Measurements from ENCODE around the gene IGSF3. TPM values are rescaled to one million over a fixed set of nuclear protein-coding genes. Genes with fewer than 3 reads are reported as not detected.
A peak's percentile ranks its signal among the peaks of the same experiment; 100 is the strongest.
"Not testable (repeated sequence)": the region's sequence is repeated elsewhere in the genome, so short reads cannot be mapped to it uniquely, and the experiment has no call there.

The IGSF3 gene
- total and polyA plus RNA-seq, 7 donors, result 1.8 to 10.2 (median 5.3) TPM

DNA sequence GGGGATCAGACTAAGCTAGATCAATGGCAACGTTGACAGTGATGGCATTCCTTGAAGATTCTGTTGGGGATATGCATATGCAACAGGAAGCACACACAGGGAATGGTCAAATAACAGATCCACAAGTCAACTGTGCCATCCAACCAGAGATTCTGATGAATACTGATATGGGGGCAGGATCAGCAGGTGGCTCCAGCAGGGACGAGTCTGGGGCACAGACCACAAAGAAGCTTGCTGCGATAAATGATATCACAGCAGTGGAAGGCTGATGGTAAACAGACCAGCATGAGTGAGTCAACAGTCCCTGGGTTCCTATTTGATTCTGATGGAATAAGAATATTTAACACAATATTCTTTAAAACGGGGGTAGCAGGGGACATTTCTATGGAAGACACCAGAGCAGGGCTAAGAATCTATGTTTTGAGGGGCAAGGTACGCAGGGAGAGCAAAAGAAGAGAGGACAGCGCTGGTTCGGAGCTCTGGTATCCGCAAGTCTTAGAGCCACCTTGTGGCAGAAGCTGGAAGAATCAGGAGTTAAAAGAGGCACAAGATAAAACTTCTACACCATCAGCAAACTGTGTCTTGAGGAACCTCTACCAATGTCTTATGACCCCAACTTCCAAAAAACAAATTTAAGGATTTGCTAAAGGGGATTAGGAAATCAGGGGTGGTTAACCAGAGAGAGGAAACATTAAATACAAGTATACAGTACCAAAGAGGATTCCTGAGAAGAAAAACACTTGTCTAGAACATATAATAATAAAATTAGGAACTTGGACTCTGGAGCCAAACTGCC lies 71.4 kb downstream of the IGSF3 start:
- not testable (repeated sequence) for H3K9me3 ChIP-seq, DNase-seq, H3K4me1 ChIP-seq, H3K27me3 ChIP-seq, H3K27ac ChIP-seq, H3K36me3 ChIP-seq
- peak overlapping the region in 1 of 4 donors; percentile 20 for H3K4me3 ChIP-seq
- TF ChIP-seq, protein P1, sequence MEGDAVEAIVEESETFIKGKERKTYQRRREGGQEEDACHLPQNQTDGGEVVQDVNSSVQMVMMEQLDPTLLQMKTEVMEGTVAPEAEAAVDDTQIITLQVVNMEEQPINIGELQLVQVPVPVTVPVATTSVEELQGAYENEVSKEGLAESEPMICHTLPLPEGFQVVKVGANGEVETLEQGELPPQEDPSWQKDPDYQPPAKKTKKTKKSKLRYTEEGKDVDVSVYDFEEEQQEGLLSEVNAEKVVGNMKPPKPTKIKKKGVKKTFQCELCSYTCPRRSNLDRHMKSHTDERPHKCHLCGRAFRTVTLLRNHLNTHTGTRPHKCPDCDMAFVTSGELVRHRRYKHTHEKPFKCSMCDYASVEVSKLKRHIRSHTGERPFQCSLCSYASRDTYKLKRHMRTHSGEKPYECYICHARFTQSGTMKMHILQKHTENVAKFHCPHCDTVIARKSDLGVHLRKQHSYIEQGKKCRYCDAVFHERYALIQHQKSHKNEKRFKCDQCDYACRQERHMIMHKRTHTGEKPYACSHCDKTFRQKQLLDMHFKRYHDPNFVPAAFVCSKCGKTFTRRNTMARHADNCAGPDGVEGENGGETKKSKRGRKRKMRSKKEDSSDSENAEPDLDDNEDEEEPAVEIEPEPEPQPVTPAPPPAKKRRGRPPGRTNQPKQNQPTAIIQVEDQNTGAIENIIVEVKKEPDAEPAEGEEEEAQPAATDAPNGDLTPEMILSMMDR (IDR thresholded peaks at IDR 0.05), result peak in 2 of 4 experiments; percentile 40 to 59
- 4 to 11% methylated on average over 8 of the region's 8 CpGs for WGBS, 2 donors
- intact Hi-C loops (cut with DNase I), result loop anchor here (2.0 kb wide), 1 partner anchor 21 kb away; no protein-coding TSS in a partner anchor

DNA sequence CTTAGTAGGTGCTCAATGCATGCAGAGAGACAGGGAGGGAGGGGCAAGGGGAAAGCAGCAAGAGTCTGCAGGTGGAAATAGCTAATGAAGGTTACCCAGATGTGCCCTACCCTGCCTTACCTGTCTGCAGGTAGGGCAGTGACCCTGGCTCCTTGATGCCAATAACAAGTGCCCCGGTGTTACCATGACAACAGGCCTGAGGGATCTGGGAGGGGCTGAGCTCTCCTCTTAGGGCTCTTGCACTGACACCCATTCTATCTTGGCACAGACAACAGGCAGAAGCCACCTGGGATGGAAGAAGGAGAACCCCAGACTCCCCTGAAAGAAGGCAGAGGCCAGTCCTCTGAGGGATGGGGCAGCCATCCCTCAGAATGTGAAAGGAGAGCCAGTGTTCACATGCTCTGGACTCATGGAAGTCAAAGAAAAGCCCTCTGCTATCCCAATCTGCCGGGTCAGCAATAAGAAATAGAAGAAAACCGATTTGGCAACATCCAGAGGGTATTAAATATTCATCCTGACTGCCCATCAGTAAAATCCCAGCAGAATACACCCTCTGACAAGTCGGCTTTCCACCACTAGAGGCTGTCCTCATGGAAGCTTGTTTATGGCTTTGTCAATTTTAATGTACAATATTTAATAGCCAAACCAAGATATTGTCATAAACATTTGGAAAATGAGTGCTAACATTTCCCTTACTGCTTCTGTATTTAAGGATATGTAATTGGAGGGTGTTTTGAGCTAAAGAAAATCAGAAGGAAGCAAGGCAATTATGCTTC lies 72.3 kb downstream of the IGSF3 start:
- TF ChIP-seq, protein P1 (IDR thresholded peaks at IDR 0.05), result peak in 1 of 4 experiments; percentile 12
- H3K27ac ChIP-seq; intact Hi-C loops (cut with DNase I); H3K4me1 ChIP-seq; H3K9me3 ChIP-seq; H3K27me3 ChIP-seq; DNase-seq; H3K4me3 ChIP-seq; H3K36me3 ChIP-seq: not testable (repeated sequence)
- WGBS, 2 donors, result 48 to 73% methylated on average over 4 of the region's 4 CpGs

DNA sequence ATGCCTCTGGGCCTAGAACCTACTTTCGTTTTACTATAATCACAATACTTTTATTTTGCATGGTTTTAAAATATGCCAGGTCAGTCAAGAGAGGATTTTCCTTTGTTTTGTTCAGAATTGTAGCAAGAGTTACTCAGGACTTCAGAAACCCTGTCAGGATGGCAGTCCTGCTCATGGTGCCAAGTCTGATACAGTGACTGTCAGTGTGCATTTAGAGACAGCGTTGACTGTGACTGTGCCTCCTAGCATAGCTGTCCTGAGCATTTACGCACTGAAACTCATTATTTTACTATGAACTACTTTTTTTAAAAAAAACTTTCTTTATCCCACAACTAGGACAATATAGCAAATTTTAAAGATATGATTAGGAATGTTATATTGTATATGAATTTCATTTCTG lies 73.6 kb downstream of the IGSF3 start:
- DNase-seq; intact Hi-C loops (cut with DNase I); H3K4me3 ChIP-seq; H3K36me3 ChIP-seq; H3K27me3 ChIP-seq; H3K27ac ChIP-seq; H3K9me3 ChIP-seq; H3K4me1 ChIP-seq: not testable (repeated sequence)
- 94 to 96% methylated on average over 3 of the region's 3 CpGs for WGBS, 2 donors

DNA sequence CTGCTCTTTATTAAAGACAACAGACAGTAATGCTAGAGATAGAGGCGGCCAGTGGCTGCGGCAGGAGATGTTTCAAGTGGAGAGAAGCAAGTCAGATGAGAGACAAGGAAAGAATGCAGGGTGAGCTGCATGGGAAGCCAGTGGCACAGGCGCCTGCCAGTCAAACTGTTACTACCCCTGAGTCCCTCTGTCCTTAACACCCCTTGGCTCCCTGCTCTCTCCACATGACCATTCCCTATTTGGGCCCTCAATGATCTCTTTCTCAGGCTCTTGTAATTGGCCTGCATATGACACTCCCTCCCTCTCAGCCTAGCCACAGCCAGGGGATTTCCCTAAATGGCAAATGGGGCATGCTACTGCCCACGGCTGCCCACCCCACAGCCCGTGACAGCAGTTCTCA lies 74.1 kb downstream of the IGSF3 start:
- H3K4me1 ChIP-seq; H3K27me3 ChIP-seq; H3K9me3 ChIP-seq; intact Hi-C loops (cut with DNase I); H3K4me3 ChIP-seq; H3K27ac ChIP-seq; DNase-seq; H3K36me3 ChIP-seq: not testable (repeated sequence)
- WGBS, 2 donors, result 91 to 92% methylated on average over 5 of the region's 5 CpGs

DNA sequence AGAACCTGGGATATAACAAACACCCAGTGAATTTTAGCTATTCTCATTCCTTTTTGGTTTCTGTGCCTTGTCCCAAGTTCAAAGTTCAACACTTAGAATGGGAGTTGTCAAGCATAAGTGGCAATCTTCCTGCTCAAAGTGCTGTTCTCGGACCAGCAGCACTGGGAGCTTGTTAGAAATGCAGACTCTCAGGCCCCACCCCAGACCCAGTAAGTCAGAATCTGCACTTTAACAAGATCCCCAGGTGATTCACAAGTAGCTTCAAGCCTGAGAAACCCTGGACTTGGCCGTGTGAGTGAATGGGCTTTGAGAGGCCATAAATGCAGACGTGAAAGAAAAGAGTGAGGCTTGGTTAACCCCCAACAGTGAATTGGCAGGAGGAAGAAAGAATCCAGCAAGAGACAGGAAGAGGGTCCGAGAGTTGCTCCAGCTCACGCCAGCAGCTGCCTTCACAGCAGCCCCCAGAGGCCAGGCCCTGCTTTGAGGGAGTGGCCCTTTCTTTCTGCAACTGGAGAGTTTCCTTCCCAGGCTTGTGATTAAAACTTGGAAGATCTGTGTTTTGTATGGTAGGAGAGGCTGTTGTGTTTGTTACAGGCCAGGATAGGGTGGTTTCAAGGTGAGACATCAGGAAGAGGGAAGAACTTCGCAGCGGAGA lies 75.5 kb downstream of the IGSF3 start:
- 38 to 82% methylated on average over 7 of the region's 7 CpGs for WGBS, 2 donors
- H3K4me3 ChIP-seq; intact Hi-C loops (cut with DNase I); H3K27me3 ChIP-seq; DNase-seq; H3K27ac ChIP-seq; H3K9me3 ChIP-seq; H3K4me1 ChIP-seq; H3K36me3 ChIP-seq: not testable (repeated sequence)

DNA sequence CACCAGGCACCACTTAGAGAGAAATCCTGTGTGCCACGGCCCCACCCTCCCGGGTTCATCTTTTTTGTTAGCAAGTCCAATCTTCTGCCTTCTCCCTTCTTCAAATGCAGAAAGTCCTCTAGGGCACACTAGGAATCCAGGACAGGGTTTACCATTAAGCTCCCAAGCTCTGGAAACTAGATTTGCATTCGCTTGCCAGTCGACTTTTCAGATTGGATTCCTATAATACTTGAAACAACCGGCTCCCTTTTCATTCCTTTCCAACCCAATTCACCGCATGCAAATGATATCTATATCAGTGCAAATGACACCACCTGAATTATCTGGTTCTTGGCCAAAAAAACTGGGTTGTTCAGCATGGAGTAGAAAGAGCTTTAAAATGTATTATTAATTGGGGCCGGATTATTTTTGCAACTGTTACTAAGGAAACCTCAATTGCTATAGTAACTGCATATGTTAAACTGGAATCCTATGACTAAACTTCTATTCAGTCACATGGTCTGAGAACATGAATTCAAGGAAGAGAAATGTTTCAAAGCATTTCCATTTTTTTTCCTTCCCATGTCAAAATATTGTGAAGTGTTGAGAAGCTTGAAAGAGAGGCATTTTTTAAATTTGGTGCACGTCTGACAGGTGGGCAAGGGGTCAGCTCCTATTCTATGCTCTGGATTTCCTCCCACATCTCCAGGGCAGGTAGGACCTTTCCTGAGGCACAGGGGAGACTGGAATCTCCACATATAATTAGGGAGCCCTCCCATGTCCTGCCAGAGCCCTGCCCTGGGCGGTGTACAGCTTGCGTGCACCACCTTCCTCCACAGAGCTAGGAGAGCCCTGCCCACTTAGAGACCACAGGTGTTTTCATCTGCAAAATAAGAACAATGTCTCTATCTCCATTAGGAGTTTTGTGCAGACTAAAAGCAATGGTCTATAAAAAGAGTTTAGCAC lies 76.3 kb downstream of the IGSF3 start:
- intact Hi-C loops (cut with DNase I); H3K4me3 ChIP-seq; H3K4me1 ChIP-seq; H3K9me3 ChIP-seq; H3K36me3 ChIP-seq; H3K27me3 ChIP-seq; DNase-seq; H3K27ac ChIP-seq: not testable (repeated sequence)
- WGBS, 2 donors, result 84 to 91% methylated on average over 5 of the region's 10 CpGs

DNA sequence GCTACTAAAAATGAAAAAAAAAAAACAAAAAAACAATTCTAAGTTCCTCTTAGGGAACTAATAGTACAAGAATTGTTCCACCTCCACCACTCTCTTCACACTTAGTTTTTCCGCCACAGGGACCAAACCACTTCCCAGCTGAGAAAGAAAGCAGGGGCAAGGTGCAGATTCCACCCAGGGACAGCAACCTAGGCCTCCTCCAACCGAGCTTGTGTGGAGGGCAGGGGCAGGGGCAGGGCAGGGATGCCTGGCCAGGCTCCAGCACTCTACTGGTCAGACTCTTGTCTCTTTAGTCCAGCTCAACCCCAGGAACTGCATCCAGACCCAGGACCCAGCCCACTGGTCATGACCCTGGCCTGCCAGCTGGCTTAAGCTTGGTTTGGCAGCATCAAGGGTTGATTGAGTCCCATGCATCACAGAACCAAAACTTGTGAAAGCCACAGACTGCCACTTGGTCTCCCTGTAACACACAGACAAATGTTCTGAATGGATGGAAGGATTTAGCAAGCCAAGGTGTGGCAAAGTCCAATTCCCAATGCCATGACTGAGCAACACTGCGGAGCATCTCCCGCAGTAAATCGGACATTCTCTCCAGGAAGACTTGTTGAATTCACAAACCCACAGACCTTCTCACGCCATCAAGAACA lies 77.1 kb downstream of the IGSF3 start:
- 83 to 89% methylated on average over 6 of the region's 6 CpGs for WGBS, 2 donors
- intact Hi-C loops (cut with DNase I); H3K4me1 ChIP-seq; H3K36me3 ChIP-seq; H3K27ac ChIP-seq; H3K9me3 ChIP-seq; H3K4me3 ChIP-seq; H3K27me3 ChIP-seq; DNase-seq: not testable (repeated sequence)

DNA sequence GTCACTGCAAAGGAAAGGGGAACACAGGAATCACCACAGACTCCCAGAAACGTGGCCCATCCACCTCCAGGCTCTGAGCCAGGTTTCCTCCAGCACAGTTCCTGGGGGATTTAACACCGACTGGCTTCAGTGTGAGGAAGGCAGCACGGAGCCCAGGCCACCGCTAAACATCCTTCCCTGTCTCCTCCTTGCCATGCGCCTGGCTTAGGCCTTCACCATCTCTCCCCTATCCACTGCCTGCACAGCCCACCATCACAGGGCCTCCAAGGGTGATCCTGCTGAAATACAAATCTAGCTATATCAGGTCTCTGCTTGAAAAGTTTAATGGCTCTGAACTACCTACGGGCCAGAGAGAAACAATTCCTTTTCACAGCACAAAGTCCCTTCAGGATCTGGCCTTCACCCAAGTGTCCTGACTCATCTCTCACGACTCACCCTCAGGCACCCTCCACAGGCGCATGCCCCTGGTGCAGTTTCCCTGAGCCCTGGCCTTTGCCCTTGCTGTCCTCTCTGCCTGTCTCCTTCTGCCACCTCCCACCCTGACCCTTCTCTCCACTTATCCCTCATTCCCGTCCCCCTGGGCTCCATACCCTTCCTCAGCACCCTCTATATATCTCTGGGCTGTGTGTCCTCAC lies 78.3 kb downstream of the IGSF3 start:
- H3K4me1 ChIP-seq; H3K9me3 ChIP-seq; H3K36me3 ChIP-seq; intact Hi-C loops (cut with DNase I); H3K27ac ChIP-seq; H3K27me3 ChIP-seq; H3K4me3 ChIP-seq; DNase-seq: not testable (repeated sequence)
- 28 to 62% methylated on average over 9 of the region's 9 CpGs for WGBS, 2 donors

Measured in sigmoid colon (tissue), 7 donors.